UCSD-AML1 (cell line): ENCODE results near the gene ADPRHL1.
"Not testable (repeated sequence)": the region's sequence is repeated elsewhere in the genome, so short reads cannot be mapped to it uniquely, and the experiment has no call there.

Experiments
- DNase-seq: peaks from one replicate; lab custom pipeline; 2025; ENCODE audit not compliant: unreplicated experiment; lab: John Stamatoyannopoulos, UW

The ADPRHL1 gene

DNA sequence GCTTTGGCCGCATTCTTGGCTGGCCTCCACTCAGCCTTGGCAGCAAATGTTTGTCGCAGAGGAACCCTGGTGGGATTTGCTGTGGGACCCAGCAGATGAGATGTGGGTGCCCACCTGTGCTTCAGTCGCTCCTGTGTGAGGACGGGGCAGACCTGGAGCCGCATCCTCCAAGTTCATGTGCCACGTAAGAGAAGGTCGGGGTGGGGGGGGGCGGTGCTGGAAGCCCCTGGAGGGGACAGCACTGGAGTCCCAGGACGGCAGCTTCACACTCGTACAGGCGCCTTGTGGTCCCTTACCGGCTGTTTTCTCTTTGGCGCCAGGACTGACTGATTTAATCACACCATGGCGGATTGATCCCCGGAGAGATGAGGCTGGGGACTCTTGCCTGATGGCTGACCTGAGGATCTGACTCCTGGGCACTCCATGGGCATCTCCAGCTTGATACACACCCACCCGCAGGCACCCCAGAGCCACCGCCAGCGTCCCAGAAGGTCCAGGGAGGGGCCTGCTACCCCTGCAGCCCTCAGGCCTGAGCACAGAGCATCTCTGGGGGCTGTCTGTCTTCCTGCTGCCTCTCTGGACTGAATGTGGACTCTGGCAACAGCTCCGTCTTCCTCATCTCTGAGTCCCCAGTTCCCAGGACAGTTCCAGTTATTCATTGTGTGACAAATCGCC lies 79.3 kb downstream of the ADPRHL1 start:
- no peak for DNase-seq

DNA sequence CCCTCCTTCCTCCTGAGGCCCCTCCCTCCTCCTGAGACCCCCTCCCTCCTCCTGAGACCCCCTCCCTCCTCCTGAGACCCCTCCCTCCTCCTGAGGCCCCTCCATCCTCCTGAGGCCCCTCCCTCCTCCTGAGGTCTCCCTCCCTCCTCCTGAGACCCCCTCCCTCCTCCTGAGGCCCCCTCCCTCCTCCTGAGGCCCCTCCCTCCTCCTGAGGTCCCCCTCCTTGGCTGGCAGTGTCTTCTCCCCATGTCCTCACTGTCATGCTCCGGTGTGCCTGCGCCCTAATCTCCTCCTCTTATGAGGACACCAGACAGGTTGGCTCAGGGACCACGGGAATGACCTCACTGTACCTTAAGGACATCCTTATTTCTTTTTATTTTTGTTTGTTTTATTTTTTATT lies 81.6 kb downstream of the ADPRHL1 start:
- DNase-seq: not testable (repeated sequence)

GRCh38 chr13:113371061-113371460 lies 82.2 kb downstream of the ADPRHL1 start:
- no peak for DNase-seq

DNA sequence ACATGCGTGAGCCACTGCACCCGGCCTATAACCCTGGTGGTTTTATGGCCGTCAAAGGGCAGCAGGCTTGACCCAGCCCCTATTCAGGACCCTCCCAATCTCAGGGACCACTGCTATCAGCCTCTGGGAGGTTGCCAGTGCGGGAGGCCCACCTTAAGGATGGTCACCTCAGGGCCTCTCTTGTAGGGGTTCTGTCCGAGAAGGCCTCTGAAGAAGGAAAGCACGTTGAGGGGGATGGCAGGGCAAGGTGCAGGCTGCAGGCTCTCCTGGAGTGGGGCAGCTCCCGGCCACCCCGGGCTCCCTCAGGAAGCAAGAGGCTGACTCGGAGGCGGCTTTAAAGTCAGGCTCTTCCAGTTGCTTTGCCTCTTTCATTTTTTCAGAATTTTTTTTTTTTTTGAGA lies 83.4 kb downstream of the ADPRHL1 start:
- no peak for DNase-seq

- DNase-seq: no peak
Observed at GRCh38 chr13:113369189-113369588, 84.1 kb downstream of the ADPRHL1 start.

GRCh38 chr13:113368353-113368752 lies 84.9 kb downstream of the ADPRHL1 start:
- not testable (repeated sequence) for DNase-seq

DNA sequence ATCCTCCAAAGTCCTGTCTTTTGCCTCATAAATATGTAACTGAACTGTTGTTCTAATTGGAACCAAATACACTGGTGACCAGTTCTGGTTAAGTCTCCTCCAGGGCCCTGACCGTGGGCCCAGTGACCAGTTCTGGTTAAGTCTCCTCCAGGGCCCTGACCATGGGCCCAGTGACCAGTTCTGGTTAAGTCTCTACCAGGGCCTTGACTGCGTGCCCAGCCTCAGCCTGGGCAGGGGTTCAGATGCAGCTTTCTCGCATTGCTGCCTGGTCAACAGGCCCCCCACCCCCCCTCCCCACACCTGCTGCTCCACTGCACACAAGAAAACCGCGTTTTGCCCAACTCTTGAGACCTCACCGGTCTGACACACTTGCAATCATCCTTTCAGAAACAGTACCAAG lies 85.5 kb downstream of the ADPRHL1 start:
- no peak for DNase-seq

DNA sequence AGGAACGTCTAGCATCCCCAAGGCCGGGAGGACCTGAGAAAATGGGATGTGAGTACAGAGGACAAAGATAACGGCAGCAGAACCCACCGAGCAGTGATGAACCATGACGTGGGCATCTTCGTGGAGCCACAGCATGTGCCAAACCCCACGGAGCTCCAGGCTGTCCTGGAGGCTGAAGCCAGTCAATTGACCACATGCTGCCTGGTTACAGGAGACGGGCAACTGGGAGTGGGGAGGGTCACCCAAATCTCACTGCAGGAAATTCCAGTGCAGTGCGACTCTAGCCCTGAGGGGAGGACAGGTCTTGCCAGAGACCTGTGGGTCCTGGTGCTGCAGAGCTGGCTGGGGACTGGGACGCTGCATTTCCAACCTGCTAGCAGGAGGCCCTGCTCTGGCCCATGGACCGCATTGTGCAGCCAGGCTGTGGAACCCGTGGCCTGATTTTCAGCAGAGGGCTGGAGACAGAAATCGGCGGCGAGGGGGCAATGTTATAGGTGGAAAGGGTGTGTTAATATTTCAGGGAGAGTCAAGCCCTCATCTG lies 86.2 kb downstream of the ADPRHL1 start:
- no peak for DNase-seq

GRCh38 chr13:113365971-113366588 lies 87.2 kb downstream of the ADPRHL1 start:
- no peak for DNase-seq

DNA sequence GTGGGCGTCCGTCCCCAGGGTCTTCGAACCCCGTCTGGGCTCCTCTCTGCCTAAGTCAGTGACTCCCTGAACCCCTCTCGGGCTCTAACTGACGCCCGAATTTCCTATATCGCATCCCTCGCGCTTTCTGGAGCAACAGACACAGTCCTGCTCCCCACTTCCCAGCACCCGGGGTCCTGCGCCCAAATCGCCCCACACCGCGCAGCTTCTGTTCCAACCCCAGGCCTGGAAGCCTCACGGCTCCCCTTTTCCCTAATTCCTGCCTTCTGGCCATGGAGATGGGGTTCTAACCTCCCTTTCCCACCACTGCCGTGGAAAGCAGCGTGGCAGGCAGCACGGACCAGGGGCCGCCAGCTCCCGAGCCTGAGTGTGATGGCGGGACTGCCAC lies 87.7 kb downstream of the ADPRHL1 start:
- no peak for DNase-seq

DNA sequence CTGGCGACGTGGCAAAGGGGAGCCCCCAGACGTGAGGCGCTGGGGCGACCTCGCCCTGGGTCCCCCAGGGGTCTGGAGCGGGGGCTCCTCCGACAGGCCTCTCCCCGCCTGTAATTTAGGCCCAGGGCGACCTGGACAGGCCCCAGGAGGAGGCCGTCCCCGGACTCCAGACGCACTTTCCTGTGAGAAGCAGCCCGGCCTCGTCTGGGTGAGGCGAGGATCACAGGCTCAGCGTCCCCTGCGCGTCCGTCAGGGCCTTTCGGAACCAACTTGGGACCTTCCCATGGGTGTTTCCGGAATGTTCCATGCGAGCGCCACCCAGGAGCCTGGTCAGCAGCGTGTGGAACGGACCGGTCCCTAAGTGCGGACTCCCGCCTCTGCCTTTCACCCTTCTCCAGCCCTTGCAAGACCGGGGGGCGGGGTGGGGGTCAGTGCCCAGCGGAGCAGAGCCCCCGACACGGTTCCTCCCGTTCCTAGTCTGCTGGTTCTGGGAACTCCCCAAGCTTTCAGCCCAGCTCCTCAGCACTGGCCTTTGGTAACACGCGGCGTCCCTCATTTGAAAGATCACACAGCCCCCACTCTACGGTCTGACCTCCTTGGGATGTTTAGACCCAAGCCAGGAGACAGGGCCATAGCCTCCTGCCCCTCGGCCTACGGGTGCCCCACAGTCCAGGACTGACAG lies 88.2 kb downstream of the ADPRHL1 start:
- no peak for DNase-seq

DNA sequence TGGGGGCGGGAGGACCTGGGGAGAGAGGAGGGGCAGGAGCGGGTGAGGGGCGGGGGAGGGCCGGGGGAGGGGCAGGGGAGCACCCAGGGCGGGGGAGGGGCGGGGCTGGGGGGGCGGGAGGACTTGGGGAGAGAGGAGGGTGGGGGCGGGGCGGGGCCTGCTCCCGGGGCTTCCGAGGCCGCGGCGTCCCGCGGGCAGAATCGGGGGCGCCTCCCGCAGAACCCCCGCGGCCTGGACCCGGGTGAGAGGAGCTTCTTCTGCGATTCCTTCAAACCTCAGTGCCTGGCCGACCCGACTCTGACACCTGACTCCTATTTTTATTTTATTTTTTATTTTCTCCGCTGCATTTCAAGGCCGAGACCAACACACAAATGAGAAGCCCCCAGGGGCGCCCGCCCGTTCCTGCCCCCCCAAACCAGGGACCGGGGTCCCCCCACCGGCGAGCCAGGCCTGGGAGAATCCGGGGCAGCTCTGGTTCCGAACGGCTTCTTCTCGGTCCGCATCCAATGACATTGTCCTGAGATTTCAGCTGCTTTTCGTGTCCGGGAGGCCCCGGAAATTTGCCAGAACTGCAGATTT lies 88.9 kb downstream of the ADPRHL1 start:
- DNase-seq: no peak

DNA sequence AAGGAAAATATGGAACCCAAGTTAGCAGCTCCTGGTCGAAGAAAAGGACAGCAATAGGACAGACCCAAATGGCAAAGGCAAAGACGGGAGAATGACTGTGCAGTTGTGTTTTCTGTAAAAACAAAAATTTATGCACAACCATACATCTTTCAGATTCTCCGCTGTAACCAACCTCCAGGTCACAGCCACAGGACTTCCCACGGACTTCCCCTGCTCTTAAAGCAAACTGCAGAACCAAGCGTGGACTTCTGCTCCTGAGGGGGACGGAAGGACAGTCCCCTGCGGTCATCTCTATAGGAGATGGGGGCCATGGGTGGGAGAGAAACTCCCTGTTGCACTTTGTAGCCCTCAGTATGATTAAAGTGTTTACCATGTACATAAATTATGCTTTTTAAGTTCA lies 91.9 kb downstream of the ADPRHL1 start:
- no peak for DNase-seq

- DNase-seq: no peak
Observed at GRCh38 chr13:113360446-113360845, 92.8 kb downstream of the ADPRHL1 start.

GRCh38 chr13:113359571-113359970 lies 93.7 kb downstream of the ADPRHL1 start:
- DNase-seq: no peak

DNA sequence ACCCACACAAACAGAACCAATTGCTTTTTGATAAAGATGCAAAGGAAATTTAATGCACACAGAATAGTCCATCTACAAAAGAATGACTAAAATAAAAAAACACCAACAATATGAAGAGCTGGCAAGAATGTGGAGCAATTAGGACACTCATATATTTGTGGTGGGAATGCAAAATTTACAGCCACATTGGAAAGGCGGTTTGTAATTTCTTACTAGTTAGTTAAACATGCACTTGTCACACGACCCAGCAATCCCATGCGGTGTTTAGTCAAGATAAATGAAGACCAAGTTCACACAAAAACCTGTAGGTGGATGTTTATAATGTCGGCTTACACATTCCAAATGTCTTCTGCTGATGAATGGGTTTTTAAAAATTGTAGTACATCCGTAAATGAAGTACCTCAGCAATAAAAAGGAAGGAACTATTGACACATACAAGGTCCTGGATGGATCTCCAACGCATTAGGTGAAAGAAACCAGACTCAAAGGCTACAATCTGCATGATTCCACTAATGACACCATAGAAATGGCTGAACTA lies 94.6 kb downstream of the ADPRHL1 start:
- no peak for DNase-seq

DNA sequence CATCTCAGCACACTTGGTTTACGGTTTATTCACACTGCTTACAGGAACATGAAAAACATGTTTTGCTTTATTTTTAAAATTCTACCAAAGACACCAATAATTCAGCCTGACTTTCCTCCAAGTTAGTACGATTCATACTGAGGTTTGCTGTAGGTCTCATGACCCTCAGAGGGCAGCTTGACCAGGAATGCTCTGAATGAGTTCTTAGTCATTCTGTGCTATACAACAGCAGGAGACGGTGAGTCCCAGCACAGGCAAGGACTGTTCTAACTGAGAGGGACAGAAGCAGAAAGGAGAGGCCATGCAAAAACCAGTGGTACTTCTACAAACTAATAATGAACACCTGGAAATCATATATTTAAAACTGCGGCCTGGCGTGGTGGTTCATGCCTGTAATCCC lies 95.8 kb downstream of the ADPRHL1 start:
- DNase-seq: no peak

- no peak for DNase-seq
Observed at GRCh38 chr13:113356596-113356995, 96.7 kb downstream of the ADPRHL1 start.

DNA sequence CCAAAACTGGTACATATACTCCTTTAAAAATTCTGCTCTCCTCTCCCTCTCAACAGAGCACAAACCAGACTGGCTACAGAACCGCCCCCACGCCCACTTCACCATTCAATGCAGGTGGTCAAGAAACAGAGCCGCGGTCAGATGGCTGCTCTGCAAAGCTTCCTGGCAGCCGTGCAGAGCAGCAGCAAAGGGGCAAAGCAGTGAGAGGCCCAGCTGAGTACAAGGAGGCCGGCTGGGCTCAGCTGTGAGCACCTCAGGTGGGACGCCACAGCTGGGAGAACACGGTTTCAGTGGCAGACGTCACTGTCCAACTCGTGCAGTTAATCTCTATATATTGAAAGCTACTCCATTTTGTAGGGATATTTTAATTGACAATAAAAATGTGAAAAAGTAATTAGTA lies 97.7 kb downstream of the ADPRHL1 start:
- no peak for DNase-seq

DNA sequence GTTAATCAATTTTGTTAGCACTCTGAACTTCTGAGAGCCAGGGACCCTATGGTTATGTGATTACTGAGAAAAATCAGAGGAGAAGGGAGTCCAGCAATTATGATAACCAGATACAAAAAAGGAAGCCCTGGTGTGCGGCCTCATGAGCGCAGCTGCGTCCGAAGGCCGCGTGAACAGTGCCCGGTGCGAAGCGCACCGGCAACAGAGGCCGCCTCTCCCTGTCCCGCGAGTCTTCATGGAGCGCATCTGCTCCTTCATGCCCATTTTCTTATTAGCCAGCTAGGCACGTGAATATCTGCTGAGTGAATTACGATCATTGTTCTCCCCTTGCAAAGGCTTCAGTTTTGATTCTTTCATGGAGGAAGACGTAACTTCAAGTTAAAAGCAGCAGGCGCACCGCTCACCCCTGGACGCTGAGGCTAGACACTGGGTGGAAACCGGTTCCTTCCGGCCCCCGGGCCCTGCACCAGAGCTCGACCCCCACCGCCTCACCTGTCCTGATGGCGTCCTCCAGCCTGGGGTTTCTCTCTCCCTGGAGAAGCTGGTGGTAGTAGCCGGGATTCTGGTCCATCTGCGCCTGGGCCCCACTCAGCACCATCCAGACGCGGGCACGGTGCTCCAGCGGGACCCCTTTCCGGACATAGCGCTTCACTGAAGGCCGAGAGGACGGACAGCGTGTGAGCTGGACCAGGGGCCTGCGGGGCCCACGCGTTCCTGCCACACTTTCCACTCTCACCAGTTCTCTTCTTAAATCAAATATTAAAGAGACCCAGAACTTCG lies 98.3 kb downstream of the ADPRHL1 start:
- no peak for DNase-seq

- DNase-seq: no peak
Observed at GRCh38 chr13:113353254-113353653, 100.0 kb downstream of the ADPRHL1 start.
